Kidney (tissue), 14 donors: Measurements from ENCODE around the gene ASMTL. TPM values are rescaled to one million over a fixed set of nuclear protein-coding genes. Genes with fewer than 3 reads are reported as not detected.

Source experiments
- DNase-seq, 5 donors: peaks; one replicate each; pipeline ENCODE4 v3.0.0-alpha.2; 2013 to 2020
- FAIRE-seq: peaks from 2 replicates; lab custom pipeline; 2012; peaks lifted over from hg19 to GRCh38; lab: Jason Lieb, UNC
- H3K27ac ChIP-seq, 2 donors: one replicate each; pipeline ENCODE4 v1.7.0; 2013; ENCODE audit warnings: low read depth in 2 of 2, low read length in 2 of 2, inconsistent platforms in 1 of 2
- H3K27me3 ChIP-seq: one replicate; pipeline ENCODE4 v1.7.1; 2013; ENCODE audit warnings: low read length, inconsistent platforms; ENCODE audit not compliant: control insufficient read depth, insufficient read depth
- H3K36me3 ChIP-seq, 3 donors: one replicate each; pipeline versions ENCODE4 v1.7.0 to v1.7.1; 2013; ENCODE audit warnings: low read length in 3 of 3, control low read depth in 1 of 3, inconsistent platforms in 1 of 3; ENCODE audit not compliant: insufficient read depth in 3 of 3, control insufficient read depth in 2 of 3
- H3K4me1 ChIP-seq, 3 donors: one replicate each; pipeline versions ENCODE4 v1.7.0 to v1.7.1; 2013; ENCODE audit warnings: low read length in 3 of 3, inconsistent platforms in 1 of 3, low read depth in 1 of 3; ENCODE audit not compliant: control insufficient read depth in 2 of 3, insufficient read depth in 2 of 3
- H3K4me3 ChIP-seq, 3 donors: one replicate each; pipeline versions ENCODE4 v1.7.0 to v1.8.1; 2013; ENCODE audit warnings: low read length in 3 of 3, control low read depth in 1 of 3, inconsistent platforms in 1 of 3
- H3K9ac ChIP-seq, 3 donors: one replicate each; pipeline versions ENCODE4 v1.7.0 to v1.7.1; 2013; ENCODE audit warnings: low read length in 3 of 3, control low read depth in 1 of 3, inconsistent platforms in 1 of 3
- H3K9me3 ChIP-seq, 3 donors: one replicate each; pipeline versions ENCODE4 v1.7.0 to v1.7.1; 2013; ENCODE audit warnings: low read length in 3 of 3, control low read depth in 1 of 3, inconsistent platforms in 1 of 3; ENCODE audit not compliant: control insufficient read depth in 2 of 3, insufficient read depth in 1 of 3
- CTCF ChIP-seq: IDR thresholded peaks from 3 replicates; pipeline ENCODE4 v1.5.1; 2012; ENCODE audit warnings: mild to moderate bottlenecking, moderate library complexity, borderline replicate concordance; ENCODE audit not compliant: insufficient read depth; ENCODE audit errors: extremely low read depth
- intact Hi-C: fragments of 100-400 bp; cut with DNase I; formaldehyde crosslinking; loops from one replicate; pipeline ENCODE4 v1.11.1; 2022
- polyA plus RNA-seq: library from polyadenylated mRNA; stranded (reverse); fragments of 350-450 nt; fragmentation: Illumina TruSeq; extraction: RNeasy Lipid Tissue Mini Kit (QIAGEN cat#74804); gene quantifications from one replicate; pipeline ENCODE4 v1.2.3, GENCODE V29; 2014; ENCODE audit warnings: low read depth, low replicate concordance; ENCODE audit not compliant: insufficient read depth
- total RNA-seq: library from RNA; stranded (reverse); fragmentation: NEBNext Ultra II Directional; extraction: Animal tissue kit (Norgen Biotek cat#: 25700); gene quantifications from one replicate; pipeline ENCODE4 v1.2.1, GENCODE V29; 2021
- donor health status: control.
- donor health status: control.
- donor health status: control.
- donor health status: control.
- donor health status: control.
- donor health status: DM: yes; HTN: yes; CAD: no.
- donor health status: Normal renal cell carcinoma (clear cell type).

Gene ASMTL
- total and polyA plus RNA-seq, 2 donors from 2014 or later: 29.9 to 33.3 TPM

DNA sequence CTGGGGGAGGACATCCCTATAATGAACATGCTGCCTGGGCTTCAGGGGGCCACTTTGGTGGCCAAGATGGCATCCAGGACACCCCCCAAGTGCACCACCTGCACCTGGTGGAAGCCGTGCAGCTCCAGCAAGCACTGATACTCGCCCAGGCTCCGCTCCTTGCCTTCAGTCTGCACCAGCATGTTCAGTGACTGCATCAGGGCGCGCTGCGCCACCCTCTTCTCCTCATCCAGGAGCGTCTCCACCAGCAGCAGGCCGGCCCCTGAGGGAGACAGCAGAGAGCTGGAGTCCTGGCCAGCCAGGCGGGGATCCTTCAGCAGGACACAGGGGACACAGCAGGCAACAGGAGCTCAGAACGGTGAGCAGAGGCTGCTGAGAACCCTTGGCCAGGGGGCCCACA lies 49.5 kb downstream of the ASMTL start:
- FAIRE-seq: no peak
- Histone ChIP-seq H3K4me3 (no peak overlapping the region), H3K4me1 (no peaks in the 10 kb centered on the region), H3K27me3 (no peaks in the 10 kb centered on the region), H3K9me3 (peaks cover 0 to 15% (median 0%) of the 10 kb centered on the region in 3 donors), H3K36me3 (peaks cover 40 to 48% (median 46%) of the 10 kb centered on the region in 3 donors), H3K9ac (no peak overlapping the region), H3K27ac (no peak overlapping the region)
- intact Hi-C loops: no loop called here
- peak in 2 of 5 donors; percentile 22 to 65 for DNase-seq
- TF ChIP-seq CTCF: no peak

GRCh38 chrX:1401611-1402430 lies 50.9 kb downstream of the ASMTL start:
- H3K9me3 ChIP-seq: peaks cover 0 to 15% (median 0%) of the 10 kb centered on the region in 3 donors
- TF ChIP-seq CTCF: no peak
- no peak overlapping the region for H3K27ac ChIP-seq
- peaks cover 34 to 41% (median 36%) of the 10 kb centered on the region in 3 donors for H3K36me3 ChIP-seq
- H3K9ac ChIP-seq: no peak overlapping the region
- H3K4me3 ChIP-seq: no peak overlapping the region
- peak in 2 of 5 donors; percentile 42 to 78 for DNase-seq
- FAIRE-seq: no peak
- intact Hi-C loops: no loop called here
- H3K27me3 ChIP-seq: no peaks in the 10 kb centered on the region
- H3K4me1 ChIP-seq: no peaks in the 10 kb centered on the region

GRCh38 chrX:1400742-1401471 lies 51.8 kb downstream of the ASMTL start:
- Histone ChIP-seq H3K27me3 (no peaks in the 10 kb centered on the region), H3K9me3 (peaks cover 0 to 12% (median 0%) of the 10 kb centered on the region in 3 donors), H3K36me3 (peaks cover 24 to 33% (median 28%) of the 10 kb centered on the region in 3 donors), H3K27ac (no peak overlapping the region), H3K4me1 (no peaks in the 10 kb centered on the region), H3K9ac (no peak overlapping the region), H3K4me3 (no peak overlapping the region)
- intact Hi-C loops: no loop called here
- DNase-seq (peak in 2 of 5 donors; percentile 66 to 68), FAIRE-seq (no peak)
- no peak for TF ChIP-seq CTCF
